ENCODE results near the gene ERC1.

GRCh38 chr12:1279050-1279449 is 288.0 kb downstream of the ERC1 start:
- peak; percentile 25; the same call in 1 of the 2 replicates for TF ChIP-seq CTCF (conservative IDR thresholded peaks at IDR 0.05; ENCODE audit: low read depth, low read length)
- no peak for TF ChIP-seq POLR2A (IDR thresholded peaks at IDR 0.05; ENCODE audit: low read depth, low read length)
- TF ChIP-seq RAD21 (IDR thresholded peaks at IDR 0.05; ENCODE audit: low read length), result peak; percentile 22; the same call in 1 of the 2 replicates
- no peak for TF ChIP-seq RCOR1 (IDR thresholded peaks at IDR 0.05; ENCODE audit: insufficient replicate concordance, low read length)
- TF ChIP-seq, protein P1, sequence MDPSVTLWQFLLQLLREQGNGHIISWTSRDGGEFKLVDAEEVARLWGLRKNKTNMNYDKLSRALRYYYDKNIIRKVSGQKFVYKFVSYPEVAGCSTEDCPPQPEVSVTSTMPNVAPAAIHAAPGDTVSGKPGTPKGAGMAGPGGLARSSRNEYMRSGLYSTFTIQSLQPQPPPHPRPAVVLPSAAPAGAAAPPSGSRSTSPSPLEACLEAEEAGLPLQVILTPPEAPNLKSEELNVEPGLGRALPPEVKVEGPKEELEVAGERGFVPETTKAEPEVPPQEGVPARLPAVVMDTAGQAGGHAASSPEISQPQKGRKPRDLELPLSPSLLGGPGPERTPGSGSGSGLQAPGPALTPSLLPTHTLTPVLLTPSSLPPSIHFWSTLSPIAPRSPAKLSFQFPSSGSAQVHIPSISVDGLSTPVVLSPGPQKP (IDR thresholded peaks at IDR 0.05; ENCODE audit: borderline replicate concordance, low read depth, low read length), result no peak
- TF ChIP-seq BHLHE40 (IDR thresholded peaks at IDR 0.05; ENCODE audit: low read depth, low read length), result no peak
- TF ChIP-seq FOS (IDR thresholded peaks at IDR 0.05; ENCODE audit: low read depth, low read length), result no peak
- TF ChIP-seq CEBPB (IDR thresholded peaks at IDR 0.05; ENCODE audit: low read depth, low read length), result no peak
- TF ChIP-seq, protein P2, sequence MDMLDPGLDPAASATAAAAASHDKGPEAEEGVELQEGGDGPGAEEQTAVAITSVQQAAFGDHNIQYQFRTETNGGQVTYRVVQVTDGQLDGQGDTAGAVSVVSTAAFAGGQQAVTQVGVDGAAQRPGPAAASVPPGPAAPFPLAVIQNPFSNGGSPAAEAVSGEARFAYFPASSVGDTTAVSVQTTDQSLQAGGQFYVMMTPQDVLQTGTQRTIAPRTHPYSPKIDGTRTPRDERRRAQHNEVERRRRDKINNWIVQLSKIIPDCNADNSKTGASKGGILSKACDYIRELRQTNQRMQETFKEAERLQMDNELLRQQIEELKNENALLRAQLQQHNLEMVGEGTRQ (IDR thresholded peaks at IDR 0.05; ENCODE audit: low read depth, low read length), result no peak
- TF ChIP-seq CHD1 (IDR thresholded peaks at IDR 0.05; ENCODE audit: low read depth, low read length), result no peak
- 0 out of 2 replicates have a peak, but pooled peaks have one; percentile 18 for TF ChIP-seq SMC3 (IDR thresholded peaks at IDR 0.05; ENCODE audit: low read depth, low read length)
